Measurements from ENCODE around the gene TMEM191C.
"Not testable (repeated sequence)": the region's sequence is repeated elsewhere in the genome, so short reads cannot be mapped to it uniquely, and the experiment has no call there.

Gene TMEM191C

DNA sequence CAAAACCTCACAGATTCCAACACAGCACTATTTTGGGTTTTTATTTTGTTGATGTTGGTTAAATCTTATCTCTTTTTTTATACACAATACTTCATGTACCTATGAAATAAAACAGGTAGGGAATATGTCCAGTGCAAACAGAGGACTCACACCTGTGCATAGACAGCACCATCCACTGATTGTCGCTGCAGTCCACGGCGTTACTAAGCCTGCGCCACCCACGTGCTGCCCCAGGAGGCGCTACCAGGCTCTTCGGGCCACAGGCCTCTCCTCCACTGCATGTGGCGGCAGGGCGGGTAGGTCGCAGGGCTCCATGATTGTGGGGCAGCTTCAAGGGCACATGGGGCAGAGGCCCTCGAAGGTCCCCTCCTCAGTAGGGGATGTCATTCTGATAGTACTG is 5.8 kb downstream of the TMEM191C start:
- DNase-seq = not testable (repeated sequence)

DNA sequence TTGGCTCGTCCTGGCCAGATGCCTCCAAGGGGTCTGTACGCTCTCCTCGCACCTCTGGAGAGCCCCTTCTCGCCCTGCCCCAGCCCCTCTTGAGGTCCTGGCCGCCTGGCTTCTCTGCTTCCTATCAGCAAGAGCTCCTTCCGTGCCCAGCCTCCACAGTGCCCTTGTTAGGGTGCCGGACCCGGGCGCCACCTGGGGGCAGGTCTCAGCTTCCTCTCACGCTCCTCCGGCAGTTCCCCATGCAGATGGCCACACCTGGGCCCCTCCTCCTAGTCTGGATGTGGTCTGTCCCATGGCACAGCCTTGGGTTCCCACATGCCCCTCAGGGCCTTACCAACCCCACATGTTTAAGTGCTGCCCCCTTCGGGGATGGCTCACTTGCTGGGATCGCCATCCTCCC is 6.5 kb downstream of the TMEM191C start:
- DNase-seq = not testable (repeated sequence)

DNA sequence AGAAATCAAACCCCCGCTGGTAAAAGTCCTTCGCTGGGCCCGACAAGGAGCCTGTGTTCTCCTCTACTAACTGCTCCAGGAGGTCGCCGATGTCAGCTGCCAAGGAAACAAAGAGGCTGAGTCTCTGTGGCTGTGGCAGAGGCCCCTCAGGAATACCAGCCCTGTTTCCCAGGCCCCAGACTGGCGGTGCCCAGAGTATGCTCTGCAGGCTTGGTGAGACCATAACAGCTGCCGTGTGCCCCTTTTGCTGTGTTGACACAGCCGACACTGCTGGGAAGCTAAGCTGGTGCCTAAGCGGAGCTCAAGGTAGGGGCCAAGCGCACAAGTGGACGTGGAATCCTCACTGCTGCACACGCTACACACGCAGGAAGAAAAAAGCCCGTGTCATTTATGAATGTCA is 16.9 kb downstream of the TMEM191C start:
- not testable (repeated sequence) for DNase-seq

DNA sequence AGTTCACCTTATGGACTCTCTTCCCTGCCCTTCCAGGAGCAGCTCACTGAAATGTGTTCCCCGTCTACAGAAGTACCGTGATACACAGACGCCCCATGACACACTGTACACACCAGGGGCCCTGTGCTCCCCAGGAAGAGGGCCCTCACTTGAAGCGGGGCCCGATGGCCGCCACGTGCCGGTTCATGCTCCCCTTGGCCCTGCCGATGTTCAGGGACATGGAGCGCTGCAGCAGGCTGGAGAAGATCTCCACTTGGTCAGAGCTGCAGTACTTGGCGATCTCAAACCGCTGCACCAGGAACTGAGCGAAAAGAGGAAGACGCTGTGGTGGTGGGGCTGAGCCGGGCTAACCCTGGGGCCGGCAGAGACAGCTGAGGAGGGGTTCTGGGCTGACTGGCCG is 20.5 kb downstream of the TMEM191C start:
- DNase-seq = not testable (repeated sequence)

DNA sequence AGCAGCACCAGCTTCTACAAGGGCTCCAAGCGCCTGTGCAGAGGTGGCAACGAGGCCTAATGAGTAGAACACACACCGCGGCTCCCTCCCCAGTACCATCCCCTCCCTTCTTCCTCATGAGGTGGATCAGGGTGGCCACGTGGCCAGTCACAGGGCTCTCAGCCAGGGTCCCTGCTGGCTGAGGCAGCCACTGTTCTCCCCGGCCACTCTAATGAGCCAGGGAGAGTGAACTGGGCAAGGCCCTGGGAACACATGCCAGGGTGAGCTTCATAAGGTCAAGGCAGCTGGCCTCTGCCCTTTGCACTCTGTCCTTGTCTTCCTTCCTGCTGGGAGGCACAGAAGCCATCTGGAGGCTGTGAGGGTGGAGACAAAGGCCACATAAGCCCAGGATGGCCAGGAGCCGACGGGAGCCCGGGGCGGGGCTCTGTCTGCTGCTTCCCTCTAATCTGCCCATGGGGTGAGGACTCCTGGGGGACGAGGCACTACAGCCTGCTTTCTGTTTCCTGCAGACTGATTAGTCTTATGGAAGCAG is 22.0 kb downstream of the TMEM191C start:
- DNase-seq = not testable (repeated sequence)

DNA sequence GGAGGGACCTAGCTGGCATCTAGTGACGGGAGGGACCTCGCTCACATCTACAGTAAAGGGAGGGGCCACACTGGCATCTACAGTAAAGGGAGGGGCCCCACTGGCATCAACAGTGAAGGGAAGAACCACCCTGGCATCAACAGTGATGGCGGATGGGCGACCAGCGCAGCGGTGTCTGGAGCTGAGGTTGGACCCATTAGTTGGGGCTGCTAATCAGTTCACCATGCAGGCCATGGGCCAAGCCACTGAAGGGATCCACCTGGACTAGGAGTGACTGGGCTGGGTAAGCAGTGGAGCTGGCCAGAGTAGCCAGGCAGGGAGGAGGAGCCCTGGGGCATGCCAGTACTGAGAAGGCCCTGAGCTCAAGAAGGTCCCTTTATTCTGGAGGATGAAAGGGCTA is 23.4 kb downstream of the TMEM191C start:
- not testable (repeated sequence) for DNase-seq

DNA sequence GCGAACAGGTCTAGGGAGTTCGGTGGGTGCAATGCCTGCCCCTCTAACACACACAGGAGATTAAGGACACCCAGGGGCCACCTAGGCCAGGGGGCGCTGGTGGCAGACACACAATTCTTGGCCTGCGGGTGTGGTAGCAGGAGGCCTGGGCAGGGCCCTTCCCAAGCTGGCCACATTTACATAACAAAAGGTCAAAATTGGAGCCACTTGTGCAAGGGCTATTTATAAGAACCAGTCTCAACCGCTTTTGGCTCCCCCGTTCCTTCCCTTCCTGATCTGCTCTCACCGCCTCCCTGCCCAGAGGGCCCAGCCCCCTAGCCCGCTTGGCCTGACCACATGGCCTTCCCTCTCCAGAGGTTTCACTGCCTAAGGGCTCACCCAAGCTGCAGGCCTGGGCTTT is 25.1 kb downstream of the TMEM191C start:
- not testable (repeated sequence) for DNase-seq

DNA sequence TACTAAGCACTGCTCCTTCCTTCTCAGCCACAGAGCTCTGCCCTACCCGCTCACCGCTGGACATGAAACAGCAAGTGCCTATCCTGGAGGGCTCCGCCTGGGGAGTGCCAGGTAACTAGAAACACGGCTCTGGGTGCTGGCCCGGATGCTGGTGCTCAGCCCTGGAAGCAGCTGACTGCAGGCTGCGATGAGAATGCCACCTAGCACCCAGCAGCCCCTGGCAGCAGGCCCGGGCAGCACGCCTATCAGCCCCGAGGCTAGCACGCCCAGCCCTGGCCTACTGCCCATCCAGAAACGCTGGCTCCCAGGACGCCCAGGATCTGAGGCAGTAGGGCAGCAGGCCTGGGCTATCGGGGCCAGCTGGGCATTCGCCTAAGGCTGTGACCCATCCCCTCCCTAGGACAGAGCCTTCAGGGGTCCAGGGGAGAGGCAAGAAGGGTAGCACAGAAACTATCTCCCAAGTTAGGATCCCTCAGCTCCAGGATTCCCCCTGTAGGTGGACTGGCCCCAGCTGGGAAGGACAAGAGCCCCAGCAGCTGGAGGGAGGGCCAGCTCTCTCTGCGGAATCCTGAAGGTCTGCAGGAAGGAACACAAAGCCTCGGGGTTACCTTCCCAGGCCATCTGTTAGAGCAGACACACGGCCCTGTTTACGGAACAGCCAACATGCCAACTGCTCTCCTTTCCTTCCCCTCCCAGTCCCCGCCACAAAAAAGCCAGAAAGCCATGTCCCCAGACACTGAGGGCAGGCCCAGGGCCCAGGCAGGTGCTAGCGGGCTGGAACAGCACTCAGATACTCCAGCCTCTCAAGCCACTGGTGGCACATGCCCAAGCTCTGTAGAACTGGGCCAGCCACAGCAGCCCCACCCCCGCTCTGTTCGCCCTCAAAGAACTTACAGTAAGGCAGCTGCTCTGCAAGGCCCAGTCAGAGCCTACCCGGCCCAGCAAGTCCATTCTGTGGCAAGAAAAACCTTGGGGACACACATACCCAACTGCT is 26.9 kb downstream of the TMEM191C start:
- not testable (repeated sequence) for DNase-seq

DNA sequence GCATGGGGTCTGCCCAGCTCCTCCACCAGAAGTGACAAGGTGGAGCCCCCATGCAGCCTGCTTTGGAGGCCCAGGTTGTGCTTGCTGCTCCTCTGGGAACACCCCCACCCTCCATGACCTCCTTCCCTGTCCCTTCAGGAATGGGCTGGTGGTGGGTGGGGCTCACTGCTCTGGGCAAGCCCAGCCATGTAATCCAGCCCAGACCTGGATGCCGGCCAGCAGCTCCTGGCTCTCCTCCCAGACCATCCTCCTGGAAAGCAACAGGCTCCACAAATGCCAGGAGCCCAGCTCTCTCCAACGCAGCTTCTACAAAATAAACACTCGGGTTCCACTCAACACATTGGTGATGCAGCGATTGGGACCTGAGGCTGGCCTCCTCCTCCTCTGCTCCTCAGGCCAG is 30.8 kb downstream of the TMEM191C start:
- DNase-seq = not testable (repeated sequence)

DNA sequence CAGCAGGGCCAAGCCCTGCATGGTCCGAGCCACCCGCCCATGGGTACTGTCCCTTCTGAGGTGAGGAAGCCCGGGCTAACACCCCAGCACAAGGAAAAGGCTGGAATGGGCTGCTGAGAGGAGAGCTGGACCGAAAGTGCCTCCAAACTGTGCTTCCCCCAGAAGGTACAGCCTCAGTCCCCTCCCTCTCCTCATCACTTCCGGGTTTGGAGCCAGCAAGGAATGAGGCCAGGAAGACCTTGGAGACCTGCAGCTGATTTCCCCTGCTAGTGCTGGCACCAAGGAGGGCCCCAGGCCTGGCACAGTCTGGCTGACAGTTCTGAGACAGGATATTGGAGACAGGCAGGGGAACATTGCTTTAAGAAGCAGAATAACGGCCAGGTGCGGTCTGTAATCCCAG is 31.3 kb downstream of the TMEM191C start:
- DNase-seq = not testable (repeated sequence)

DNA sequence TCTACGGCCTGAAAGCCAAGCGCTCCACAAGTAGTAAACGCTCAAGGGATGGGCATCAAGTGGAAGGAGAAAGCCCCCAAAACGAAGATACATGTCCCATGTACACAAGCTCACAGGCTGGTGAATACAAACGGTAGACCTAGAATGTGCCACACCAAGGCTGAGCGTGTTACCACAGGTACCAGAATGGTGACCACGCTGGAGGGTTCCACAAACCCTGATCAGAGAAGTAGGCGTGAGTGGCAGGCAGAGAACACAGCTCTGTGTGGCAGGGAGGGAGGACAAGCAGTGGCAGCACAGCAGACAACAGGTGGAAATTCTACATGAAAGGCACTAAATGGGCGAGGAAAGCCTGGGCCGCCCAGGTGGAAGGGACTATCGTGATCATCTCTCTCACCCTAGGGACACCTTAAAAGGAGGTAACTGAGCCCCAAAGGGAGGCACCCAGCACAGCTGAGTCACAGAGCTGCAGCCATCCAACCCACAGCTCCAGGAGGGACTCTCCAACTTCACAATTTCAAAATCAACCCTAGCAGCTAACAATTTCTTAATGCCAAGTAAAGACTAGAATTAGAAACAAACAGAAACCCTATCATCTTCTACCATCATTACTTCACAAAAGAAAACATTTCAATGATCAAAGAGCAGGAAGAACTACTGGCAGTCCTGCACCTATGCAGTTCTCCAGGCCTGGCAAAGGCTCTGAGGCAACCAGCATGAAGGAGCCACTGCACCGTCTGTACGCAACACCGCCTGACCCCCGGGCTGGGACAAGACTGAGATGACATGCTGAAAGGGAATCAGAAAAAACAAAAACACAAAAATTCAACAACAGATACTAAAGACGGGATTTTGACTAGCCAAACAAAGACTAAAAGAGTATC is 32.7 kb downstream of the TMEM191C start:
- not testable (repeated sequence) for DNase-seq

DNA sequence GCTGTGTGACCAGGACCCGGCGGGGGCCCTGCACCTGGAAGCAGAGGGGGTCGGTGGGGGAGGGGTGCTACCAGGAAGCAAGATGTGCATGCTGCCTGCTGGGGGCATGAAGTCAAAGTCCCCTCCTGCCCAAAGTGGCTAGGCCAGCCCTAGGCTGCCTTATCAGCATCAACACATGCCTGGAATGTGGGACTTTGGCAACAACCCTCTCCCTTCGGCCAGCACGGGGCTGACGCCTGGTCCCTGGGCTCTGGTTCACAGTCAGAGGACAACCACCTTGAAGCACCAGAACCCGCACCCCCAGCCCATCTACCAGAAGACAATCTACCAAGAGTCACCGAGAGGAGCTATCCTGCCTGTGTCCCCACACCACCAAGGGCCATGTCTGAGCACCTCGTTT is 43.2 kb downstream of the TMEM191C start:
- not testable (repeated sequence) for DNase-seq

DNA sequence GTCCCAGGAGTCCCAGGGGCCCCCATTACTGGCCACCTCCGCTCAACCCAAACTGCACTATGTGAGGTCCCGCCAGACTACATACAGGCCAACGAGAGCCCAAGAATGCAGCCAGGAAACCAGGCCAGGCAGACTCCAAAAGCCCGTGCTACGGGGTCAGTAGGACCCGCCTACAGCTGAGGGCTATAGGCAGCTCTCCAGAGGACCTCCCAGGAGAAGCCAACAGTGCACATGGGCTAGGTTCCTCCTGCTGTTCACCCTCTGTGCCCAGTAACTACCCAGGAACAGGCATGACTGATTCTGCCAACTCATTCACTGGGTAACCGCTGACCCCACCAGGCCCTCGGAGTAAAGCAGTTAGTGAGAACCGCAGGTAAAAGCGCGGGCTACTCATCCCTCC is 44.8 kb downstream of the TMEM191C start:
- DNase-seq = not testable (repeated sequence)

DNA sequence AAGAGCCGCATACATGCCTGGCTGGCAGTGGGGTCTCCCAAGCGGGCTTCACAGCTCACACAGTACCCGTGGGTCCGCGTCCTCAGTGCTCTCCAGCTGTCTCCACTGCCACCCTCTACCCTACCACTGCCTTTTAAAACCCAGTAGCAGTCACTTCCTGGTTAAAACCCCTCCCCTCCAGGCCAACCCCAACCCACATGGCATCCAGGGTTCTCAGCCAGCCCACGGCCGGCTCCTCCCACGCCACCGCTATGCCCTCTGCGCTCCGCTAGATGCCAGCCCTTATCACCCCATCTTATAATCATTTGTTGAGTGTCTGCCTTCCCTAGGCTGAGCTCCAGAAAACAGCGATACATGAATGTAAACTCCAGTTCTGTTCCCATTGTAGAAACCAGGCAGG is 46.9 kb downstream of the TMEM191C start:
- DNase-seq = not testable (repeated sequence)

DNA sequence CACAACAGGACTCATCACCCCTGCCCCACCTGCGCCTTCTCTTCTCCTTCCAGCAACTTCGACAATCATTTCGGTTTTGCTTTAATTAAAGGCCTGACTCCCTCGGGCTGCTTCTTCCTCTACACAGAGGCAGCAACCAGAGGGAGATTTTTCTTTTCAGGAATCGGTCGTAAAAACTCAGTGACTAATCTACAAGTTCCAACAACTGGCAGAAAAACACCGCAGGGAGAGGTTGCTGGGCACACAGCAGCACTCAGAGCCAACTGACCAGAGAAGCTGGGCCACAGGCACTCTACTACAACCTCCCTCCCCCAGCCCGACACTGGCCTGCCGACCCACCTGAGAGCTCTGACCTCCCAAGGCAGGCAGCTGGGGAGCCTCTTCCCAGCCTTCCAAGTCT is 48.0 kb downstream of the TMEM191C start:
- not testable (repeated sequence) for DNase-seq

DNA sequence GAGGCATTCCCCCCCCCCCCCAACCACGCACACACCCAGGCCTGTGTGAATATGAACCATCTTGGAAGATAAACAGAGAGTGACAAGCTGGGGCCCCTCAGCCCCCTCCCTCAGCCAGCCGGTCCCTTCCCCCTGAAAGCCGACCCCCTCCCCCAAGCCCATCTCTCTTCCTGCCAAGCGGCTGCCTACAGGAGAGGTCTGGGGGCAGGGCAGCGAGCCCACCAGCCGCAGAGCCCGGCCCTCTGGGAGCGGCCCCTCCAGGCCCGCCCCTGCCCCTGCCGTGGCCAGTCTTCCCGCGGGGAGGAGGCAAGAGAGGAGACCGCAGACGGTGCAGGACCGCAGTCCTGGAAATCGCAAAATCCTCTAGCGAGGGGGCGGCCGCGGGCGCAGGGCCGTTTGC is 49.3 kb downstream of the TMEM191C start:
- DNase-seq = not testable (repeated sequence)

DNA sequence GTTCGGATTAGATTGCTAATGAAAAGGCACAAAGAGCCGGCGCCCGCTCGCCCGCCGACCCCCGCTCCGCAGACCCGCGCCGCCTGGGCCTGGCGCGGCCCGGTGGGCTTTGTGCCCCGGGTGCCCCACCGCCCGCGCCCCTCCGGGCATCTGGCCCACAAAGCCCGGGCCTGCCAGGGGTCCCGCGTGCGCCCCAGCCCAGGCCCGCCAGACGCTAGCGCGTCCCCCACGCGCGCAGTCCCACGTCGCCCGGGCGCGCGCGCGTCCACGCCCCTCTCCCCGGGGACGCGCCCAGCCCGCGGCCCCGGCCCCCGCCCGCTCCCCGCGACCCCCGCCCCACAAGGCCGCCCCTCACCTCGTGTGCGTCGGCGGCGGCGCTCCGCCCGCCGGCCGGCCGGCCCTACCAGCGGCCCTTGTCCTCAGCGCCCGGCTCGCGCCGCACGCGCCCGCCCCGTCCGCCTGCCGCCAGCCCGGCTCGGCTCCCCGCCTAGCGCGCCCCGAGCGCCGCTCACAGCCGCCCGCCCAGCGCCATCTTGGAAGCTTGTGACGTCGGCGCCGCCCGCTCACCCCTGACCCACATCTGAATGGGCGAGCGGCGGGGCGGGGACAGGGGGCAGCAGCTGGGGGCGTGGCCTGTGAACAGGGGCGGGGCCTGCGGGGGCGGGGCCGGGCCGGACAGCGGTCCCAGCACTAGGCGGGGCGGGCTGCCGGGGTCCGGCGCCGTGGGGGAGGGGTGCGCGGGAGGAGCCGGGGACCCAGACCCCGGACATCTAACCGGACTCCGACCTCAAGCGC is 50.0 kb downstream of the TMEM191C start:
- DNase-seq = not testable (repeated sequence)
